Activated CD4-positive, alpha-beta T cell treated with anti-CD3 and anti-CD28 coated beads for 36 hours (primary cell): Measurements from ENCODE around the gene ADAP1. TPM values are rescaled to one million over a fixed set of nuclear protein-coding genes. Genes with fewer than 3 reads are reported as not detected.
"Not testable (repeated sequence)": the region's sequence is repeated elsewhere in the genome, so short reads cannot be mapped to it uniquely, and the experiment has no call there.

Source experiments
- ATAC-seq: fragments of 200-7000 bp; cut with Tn5 transposase; one replicate; pipeline ENCODE4 v1.10.0; 2021; ENCODE audit warnings: mild to moderate bottlenecking, moderate library complexity
- CTCF ChIA-PET: fragments of 350-600 bp; sonication (Branson Sonifier 250); formaldehyde crosslinking; loops from one replicate; lab custom pipeline; 2021; ENCODE audit warnings: antibody characterized with exemption; lab: Charles Lee
- POLR2A ChIA-PET: fragments of 350-600 bp; sonication (Branson Sonifier 250); formaldehyde crosslinking; loops from one replicate; lab custom pipeline; 2021; ENCODE audit warnings: antibody characterized with exemption, inconsistent platforms; lab: Charles Lee
- DNase-seq: peaks from one replicate; pipeline ENCODE4 v3.0.0-alpha.2; 2020
- H3K27ac Mint-ChIP-seq: one replicate; pipeline ENCODE4 v1.8.0; 2021; ENCODE audit warnings: mixed read lengths
- H3K27me3 Mint-ChIP-seq: one replicate; pipeline ENCODE4 v1.8.0; 2021; ENCODE audit warnings: mixed read lengths
- H3K36me3 Mint-ChIP-seq: one replicate; pipeline ENCODE4 v1.8.0; 2021; ENCODE audit warnings: low read depth, mixed read lengths
- H3K4me1 Mint-ChIP-seq: one replicate; pipeline ENCODE4 v1.8.0; 2021; ENCODE audit warnings: mixed read lengths
- H3K4me3 Mint-ChIP-seq: one replicate; pipeline ENCODE4 v1.8.0; 2021; ENCODE audit warnings: mild to moderate bottlenecking, moderate library complexity, mixed read lengths
- H3K9me3 Mint-ChIP-seq: one replicate; pipeline ENCODE4 v1.8.0; 2021; ENCODE audit warnings: low read depth, mixed read lengths
- intact Hi-C, 2 experiments: fragments of 100-400 bp; cut with DNase I in 1 of 2; cut with micrococcal nuclease in 1 of 2; formaldehyde crosslinking; loops; one replicate each; pipeline versions ENCODE4 v1.14.2 to v1.15.1; 2022 to 2024; cut with DNase I, micrococcal nuclease
- total RNA-seq, 2 experiments: library from RNA; stranded (reverse); gene quantifications; one replicate each; pipeline ENCODE4 v1.2.3, GENCODE V29; 2021

Gene ADAP1
- total RNA-seq, 2 experiments from 2014 or later, result 13.1 to 14.8 TPM

DNA sequence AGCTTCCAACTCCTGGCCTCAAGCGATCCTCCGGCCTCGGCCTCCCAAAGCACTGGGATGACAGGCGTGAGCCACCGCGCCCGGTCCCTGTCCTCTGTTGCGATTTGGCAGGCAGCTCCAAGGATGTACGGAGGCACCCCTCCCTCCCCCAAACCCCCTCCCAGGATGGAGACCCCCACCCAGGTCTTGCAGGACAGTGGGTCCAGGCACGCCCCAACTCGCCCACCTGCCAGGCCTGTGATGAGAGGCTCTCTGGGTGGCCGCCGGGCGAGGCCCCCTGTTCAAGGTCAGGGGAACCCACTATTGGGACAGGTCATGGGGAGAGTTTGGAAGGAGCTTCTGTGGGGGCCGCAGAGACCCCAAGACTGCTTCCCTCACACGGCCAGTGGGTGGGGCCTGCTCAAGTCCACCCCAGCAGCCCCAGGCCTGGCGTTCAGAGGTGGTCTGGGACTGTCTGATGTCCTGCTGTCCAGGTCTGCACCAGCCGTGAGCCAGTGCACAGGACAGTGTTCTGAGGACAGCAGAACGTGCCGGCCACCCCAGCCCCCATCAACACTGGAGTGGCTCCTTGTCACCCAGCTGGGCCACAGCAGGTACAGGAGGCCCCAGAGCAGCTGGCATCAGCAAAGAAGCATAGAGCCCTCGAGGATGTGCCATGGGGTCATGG is 2.5 kb downstream of the ADAP1 start:
- POLR2A ChIA-PET, result no interaction called here
- Mint-ChIP-seq H3K4me3 (no peak overlapping the region), H3K27ac (no peak overlapping the region), H3K9me3 (no peaks in the 10 kb centered on the region), H3K4me1 (no peaks in the 10 kb centered on the region), H3K27me3 (peaks cover 8% of the 10 kb centered on the region), H3K36me3 (no peaks in the 10 kb centered on the region)
- DNase-seq, result no peak
- ATAC-seq, result no peak
- CTCF ChIA-PET, result interaction anchor here (0.8 kb wide), 1 partner anchor 22 kb away, joined by 3 read pairs; no protein-coding TSS in a partner anchor
- intact Hi-C loops, result no loop called here

DNA sequence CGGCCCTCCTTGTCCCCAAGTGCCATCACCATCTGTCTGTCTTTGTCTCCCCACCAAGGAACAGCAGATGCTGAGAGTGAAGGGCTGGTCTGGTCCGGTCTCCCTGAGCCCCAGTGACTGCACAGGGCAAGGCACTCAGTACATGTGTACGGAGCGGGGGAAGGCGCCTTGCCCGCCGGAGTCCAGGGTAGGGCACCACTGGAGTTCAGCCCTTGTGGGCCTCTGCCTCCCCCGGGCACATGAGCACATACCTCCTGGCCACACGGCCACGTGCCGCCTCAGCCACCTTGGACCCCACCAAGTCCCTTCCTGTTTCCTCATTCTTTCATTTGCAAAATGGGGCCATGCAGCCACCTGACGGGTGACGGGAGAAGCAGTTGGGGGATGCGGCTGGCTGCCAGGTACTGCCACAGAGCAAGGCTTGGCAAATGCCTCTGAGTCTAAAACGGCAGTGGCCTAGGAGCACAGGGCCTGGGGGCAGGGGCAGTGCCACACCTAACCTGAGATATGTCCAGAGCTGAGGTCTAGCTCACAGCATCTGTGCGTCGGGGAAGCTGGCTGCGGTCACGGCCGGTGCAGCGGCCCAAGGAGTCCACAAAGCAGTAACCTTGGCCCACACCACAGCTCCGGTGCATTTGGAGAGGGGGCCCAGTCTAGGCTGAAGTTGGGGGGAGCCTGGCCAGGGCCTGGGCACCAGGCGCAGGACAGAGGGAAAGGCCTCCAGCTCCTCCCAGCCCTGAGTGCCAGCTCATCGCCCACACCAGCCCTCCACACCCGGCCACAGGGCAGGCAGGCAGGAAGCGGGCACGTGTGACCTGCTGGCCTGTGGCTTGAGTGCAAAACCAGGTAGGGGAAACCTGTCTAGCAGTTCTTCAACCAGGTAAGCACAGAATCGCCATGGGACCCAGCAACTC is 5.2 kb downstream of the ADAP1 start:
- H3K27ac Mint-ChIP-seq, result no peak overlapping the region
- CTCF ChIA-PET, result no interaction called here
- no peaks in the 10 kb centered on the region for H3K9me3 Mint-ChIP-seq
- no peak overlapping the region for H3K4me3 Mint-ChIP-seq
- intact Hi-C loops, result no loop called here
- no peaks in the 10 kb centered on the region for H3K36me3 Mint-ChIP-seq
- H3K27me3 Mint-ChIP-seq, result no peaks in the 10 kb centered on the region
- ATAC-seq (no peak), DNase-seq (no peak)
- no peaks in the 10 kb centered on the region for H3K4me1 Mint-ChIP-seq
- POLR2A ChIA-PET, result no interaction called here

DNA sequence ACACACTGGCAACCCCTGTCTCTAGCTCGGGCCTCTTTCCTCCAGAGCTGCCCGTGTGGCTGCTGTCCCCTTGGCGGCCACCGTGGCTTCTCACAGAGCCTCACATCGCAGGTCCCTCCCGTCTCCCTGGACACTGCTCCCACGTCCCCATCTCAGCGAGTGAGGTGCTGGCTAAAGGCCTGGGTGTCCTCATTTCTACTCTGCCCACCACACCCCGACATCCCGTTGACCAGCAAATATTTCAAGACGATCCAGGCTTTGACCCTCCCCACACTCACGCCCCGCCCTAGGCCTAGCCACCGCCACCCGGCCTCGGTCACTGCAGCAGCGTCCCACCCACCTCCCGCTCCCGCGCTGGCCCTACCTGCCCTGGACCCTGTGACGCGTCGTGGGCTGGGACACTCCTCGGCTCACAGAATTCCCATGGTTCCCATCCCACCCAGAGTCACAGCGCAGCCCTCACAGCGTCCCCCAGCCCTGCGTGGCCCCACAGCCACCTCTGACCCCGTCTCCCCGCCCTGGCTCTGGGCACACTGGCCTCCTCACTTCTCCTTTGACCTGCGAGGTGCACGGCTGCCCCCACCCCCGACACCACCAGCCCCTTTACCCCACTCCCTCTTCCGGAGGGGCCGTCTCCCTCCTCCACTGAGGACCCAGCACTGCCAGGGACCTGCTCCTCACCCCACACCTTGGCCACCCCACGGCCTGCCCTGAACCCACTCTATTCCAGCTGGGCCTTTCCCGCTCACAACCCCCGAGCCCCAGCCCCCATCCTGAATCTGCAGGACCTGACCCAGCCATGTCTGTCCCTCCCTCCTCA is 6.9 kb downstream of the ADAP1 start:
- Mint-ChIP-seq H3K27ac (no peak overlapping the region), H3K36me3 (no peaks in the 10 kb centered on the region), H3K9me3 (no peaks in the 10 kb centered on the region), H3K27me3 (no peaks in the 10 kb centered on the region), H3K4me1 (no peaks in the 10 kb centered on the region), H3K4me3 (no peak overlapping the region)
- ChIA-PET CTCF (no interaction called here), POLR2A (no interaction called here)
- intact Hi-C loops, result no loop called here
- ATAC-seq (no peak), DNase-seq (no peak)

DNA sequence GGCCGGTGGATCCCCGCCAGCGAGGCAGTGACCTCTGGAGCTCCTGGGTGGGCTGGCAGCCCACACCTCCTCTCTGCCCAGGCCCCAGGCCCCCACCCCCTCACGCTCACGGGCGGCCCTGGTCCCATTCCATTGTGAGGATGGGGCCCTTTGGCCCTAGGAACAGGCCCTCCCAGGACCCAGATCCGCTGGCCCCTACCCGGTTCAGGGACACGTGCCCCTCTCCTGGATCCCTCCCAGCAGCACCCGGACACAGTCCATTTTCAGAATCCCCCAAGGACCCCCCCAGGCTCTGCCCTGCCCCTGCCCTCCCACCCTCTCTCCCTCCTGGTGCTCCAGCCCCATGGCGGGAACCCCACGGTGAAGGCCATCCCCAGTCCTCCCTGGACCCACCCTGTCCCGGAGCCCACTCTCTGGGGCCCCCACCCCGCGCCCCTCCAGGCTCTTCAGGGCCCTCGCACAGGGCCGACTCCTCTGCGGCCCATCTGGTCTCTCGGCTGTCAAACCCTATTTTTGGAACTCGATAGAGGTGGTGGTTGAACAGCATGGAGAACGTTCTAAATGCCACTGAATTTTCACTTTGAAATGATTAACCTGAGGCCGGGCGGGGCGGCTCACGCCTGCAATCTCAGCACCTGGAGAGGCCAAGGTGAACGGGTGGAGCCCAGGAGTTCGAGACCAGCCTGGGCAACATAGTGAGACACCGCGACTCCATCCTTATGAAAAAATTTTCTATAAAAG is 8.1 kb downstream of the ADAP1 start:
- DNase-seq (no peak), ATAC-seq (no peak)
- Mint-ChIP-seq H3K4me1 (peaks cover 7% of the 10 kb centered on the region), H3K9me3 (no peaks in the 10 kb centered on the region), H3K4me3 (no peak overlapping the region), H3K27ac (no peak overlapping the region), H3K36me3 (no peaks in the 10 kb centered on the region), H3K27me3 (no peaks in the 10 kb centered on the region)
- intact Hi-C loops, result no loop called here
- POLR2A ChIA-PET, result no interaction called here
- CTCF ChIA-PET, result no interaction called here

DNA sequence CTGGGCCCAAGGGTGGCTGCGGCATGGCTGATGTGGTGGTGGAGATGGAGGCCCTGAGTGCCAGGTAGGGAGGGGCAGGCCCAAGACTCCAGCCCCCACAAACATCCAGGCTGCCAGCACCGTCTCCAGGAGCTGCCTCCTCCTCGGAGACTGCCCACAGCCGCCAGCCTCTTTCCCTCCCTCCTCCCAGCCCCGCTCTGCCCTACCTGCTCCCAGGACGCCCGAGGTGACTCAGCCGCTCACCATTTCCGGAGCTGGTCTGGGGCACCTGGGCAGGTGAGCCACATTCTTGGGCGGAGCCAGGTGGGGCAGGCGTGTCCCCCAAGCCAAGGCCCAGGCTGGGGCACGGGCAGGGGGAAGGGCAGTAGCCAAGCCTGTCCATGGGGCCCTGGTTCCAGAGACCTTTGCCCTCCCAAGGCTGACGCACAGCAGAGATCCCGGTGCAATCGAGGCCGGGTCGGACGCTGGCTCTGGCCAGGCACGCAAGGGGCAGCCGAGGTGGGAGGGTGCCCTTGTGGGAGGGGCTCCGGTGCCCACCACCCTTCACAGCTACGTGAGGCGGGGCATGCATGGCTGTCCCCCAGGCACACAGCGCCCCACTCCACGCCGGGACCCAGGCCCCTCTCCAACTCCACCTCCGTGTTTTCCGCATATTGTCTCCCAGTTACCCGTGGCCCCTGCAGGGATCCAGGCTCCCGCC is 8.8 kb downstream of the ADAP1 start:
- ChIA-PET CTCF (no interaction called here), POLR2A (no interaction called here)
- DNase-seq (no peak), ATAC-seq (no peak)
- Mint-ChIP-seq H3K9me3 (peaks cover 3% of the 10 kb centered on the region), H3K4me3 (no peak overlapping the region), H3K27me3 (no peaks in the 10 kb centered on the region), H3K36me3 (peaks cover under 1% of the 10 kb centered on the region), H3K4me1 (peaks cover 14% of the 10 kb centered on the region), H3K27ac (no peak overlapping the region)
- intact Hi-C loops, result no loop called here

DNA sequence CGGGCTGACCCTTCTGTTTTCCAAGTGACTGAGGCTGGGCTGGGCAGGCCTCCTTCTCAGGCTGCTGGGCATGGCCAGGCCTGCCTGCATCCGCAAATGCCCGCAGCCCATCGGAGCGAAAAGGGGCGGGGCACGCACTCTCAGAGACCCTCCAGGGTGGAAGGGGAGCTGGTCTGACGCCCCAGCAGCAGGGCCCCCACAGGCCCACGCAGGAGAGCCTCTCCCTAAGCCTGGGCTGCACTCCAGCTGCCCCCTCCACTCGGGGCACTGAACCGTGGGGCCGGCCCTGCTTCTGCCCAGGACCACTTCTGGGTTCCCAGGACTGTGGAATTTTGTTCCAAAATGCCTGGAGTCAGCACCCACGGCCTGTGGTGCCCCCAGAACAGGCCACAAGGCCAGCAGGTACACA is 9.3 kb downstream of the ADAP1 start:
- H3K4me1 Mint-ChIP-seq, result peaks cover 20% of the 10 kb centered on the region
- intact Hi-C loops, result no loop called here
- CTCF ChIA-PET, result no interaction called here
- H3K27me3 Mint-ChIP-seq, result no peaks in the 10 kb centered on the region
- H3K4me3 Mint-ChIP-seq, result no peak overlapping the region
- H3K27ac Mint-ChIP-seq, result no peak overlapping the region
- POLR2A ChIA-PET, result no interaction called here
- H3K9me3 Mint-ChIP-seq, result peaks cover 9% of the 10 kb centered on the region
- DNase-seq, result no peak
- peaks cover 3% of the 10 kb centered on the region for H3K36me3 Mint-ChIP-seq
- ATAC-seq, result no peak

DNA sequence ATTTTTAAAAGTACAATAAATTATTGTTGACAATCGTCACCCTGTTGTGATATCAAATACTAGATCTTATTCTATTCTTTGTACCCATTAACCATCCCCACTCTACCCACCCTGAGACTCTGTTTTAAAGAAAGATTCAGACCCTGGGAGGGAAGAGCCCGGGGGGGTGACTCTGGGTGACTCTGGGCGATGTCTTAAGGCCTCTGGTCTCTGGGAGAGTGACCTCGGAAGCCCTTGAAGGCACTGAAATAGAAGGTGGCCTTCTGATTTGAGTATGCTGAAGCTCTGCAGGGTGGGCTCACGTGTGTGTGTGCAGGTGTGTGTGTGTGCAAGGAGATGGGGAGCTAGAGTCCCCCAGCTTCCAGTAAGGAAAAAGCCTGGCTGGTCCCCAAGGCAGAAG is 9.7 kb downstream of the ADAP1 start:
- Mint-ChIP-seq H3K36me3 (peaks cover 3% of the 10 kb centered on the region), H3K9me3 (peaks cover 11% of the 10 kb centered on the region), H3K27ac (peak overlapping the region; percentile 8), H3K4me1 (peaks cover 24% of the 10 kb centered on the region), H3K4me3 (no peak overlapping the region), H3K27me3 (no peaks in the 10 kb centered on the region)
- ATAC-seq (no peak), DNase-seq (no peak)
- CTCF ChIA-PET, result no interaction called here
- POLR2A ChIA-PET, result no interaction called here
- intact Hi-C loops, result no loop called here

DNA sequence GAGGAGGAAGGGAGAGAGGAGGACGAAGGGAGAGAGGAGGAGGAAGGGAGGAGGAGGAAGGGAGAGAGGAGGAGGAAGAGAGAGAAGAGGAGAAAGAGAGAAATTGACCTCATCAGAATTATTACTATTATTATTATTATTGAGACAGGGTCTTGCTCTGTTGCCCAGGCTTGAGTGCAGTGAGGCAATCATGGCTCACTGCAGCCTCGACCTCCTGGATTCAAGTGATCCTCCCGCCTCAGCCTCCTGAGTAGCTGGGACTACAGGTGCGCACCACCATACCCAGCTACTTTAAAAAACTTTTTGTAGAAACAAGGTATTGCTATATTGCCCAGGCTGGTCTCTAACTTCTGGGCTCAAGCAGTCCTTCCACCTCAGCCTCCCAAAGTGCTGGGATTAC is 10.7 kb downstream of the ADAP1 start:
- peaks cover 25% of the 10 kb centered on the region for H3K4me1 Mint-ChIP-seq
- POLR2A ChIA-PET, CTCF ChIA-PET, ATAC-seq, H3K27ac Mint-ChIP-seq, H3K36me3 Mint-ChIP-seq, intact Hi-C loops, DNase-seq, H3K27me3 Mint-ChIP-seq, H3K4me3 Mint-ChIP-seq: not testable (repeated sequence)
- H3K9me3 Mint-ChIP-seq, result peaks cover 11% of the 10 kb centered on the region

DNA sequence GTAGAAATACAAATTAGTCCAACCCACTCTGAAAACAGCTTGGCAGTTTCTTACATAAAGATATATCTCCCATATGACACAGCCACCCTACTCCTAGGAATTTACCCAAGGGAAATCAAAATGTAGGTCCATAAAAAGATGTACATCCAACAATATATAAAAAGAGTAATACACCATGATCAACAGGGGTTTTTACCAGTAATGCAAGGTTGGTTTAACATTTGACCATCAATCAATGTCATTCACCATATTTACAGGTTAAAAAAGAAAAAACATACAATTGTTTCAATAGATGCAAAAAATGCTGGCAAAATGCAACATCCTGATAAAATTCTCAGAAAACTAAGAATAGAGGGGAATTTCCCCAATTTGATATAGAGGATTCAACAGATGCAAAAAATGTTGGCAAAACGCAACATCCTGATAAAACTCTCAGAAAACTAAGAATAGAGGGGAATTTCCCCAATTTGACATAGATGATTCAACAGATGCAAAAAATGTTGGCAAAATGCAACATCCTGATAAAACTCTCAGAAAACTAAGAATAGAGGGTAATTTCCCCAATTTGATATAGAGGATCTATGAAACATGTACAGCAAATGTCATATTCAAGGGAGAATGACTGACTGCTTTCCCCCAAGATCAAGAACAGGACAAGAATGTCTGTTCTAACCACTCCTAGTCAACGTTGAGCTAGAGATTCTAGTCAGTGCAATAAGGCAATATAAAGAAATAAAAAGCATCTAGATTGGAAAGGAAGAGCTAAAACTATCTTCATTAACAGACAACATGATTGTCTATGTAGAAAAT is 13.7 kb downstream of the ADAP1 start:
- ATAC-seq (peak; percentile 42), DNase-seq (no peak)
- H3K9me3 Mint-ChIP-seq, result peaks cover 11% of the 10 kb centered on the region
- intact Hi-C loops, result no loop called here
- ChIA-PET POLR2A (interaction anchor here (1.1 kb wide), 1 partner anchor 17 kb away, joined by 3 read pairs; no protein-coding TSS in a partner anchor), CTCF (interaction anchor here (0.7 to 1.1 kb wide), 4 partner anchors 10 to 68 kb away, joined by 3 to 4 read pairs (median 4); no protein-coding TSS in a partner anchor)
- peak overlapping the region; percentile 72 for H3K27ac Mint-ChIP-seq
- H3K27me3 Mint-ChIP-seq, result no peaks in the 10 kb centered on the region
- H3K4me1 Mint-ChIP-seq, result peaks cover 42% of the 10 kb centered on the region
- H3K4me3 Mint-ChIP-seq, result no peak overlapping the region
- peaks cover 3% of the 10 kb centered on the region for H3K36me3 Mint-ChIP-seq

DNA sequence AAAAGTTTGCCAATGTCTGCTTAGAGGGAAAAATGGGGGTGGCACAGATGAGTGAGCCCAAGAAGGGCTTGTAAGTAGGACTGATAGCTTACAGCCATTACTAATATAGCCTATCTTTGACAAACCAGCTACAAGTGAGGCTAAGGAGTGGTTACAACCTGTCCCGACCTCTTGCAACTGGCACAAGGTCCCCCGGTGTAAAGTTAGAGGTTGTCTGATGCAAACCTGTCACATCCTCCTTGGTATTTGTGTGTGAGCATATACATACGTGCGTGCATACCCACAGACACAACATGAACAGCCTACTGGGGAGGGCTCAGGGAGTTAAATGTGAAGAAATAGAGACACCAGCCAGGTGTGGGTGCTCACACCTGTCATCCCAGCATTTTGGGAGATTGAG is 14.6 kb downstream of the ADAP1 start:
- ATAC-seq (no peak), DNase-seq (no peak)
- H3K4me1 Mint-ChIP-seq, result peaks cover 43% of the 10 kb centered on the region
- H3K9me3 Mint-ChIP-seq, result peaks cover 11% of the 10 kb centered on the region
- H3K36me3 Mint-ChIP-seq, result peaks cover 3% of the 10 kb centered on the region
- no peak overlapping the region for H3K27ac Mint-ChIP-seq
- intact Hi-C loops, result no loop called here
- POLR2A ChIA-PET, result no interaction called here
- CTCF ChIA-PET, result interaction anchor here (1.2 kb wide), 1 partner anchor 33 kb away, joined by 3 read pairs; no protein-coding TSS in a partner anchor
- H3K27me3 Mint-ChIP-seq, result no peaks in the 10 kb centered on the region
- no peak overlapping the region for H3K4me3 Mint-ChIP-seq
